Measurements from ENCODE around the gene SPECC1.

- TF ChIP-seq CTCF (IDR thresholded peaks at IDR 0.05 in 2 of 3, conservative IDR thresholded peaks at IDR 0.05 in 1 of 3; ENCODE audit: control insufficient read depth in 2 of 3, extremely low read depth in 1 of 3, insufficient read depth in 1 of 3, low read depth in 3 of 3, low read length in 3 of 3), result peak; percentile 7 to 13 (median 10); a peak in 2 of 6 replicates
- no peak for TF ChIP-seq EZH2 (IDR thresholded peaks at IDR 0.05; ENCODE audit: borderline replicate concordance, control insufficient read depth, low read depth, low read length)
- no peak for TF ChIP-seq CHD1 (IDR thresholded peaks at IDR 0.05; ENCODE audit: low read depth, low read length)
Observed at GRCh38 chr17:20010099-20010863, 1.1 kb downstream of the SPECC1 start.
